ENCODE results near the gene PPP1R2. TPM values are rescaled to one million over a fixed set of nuclear protein-coding genes. Genes with fewer than 3 reads are reported as not detected.

PPP1R2 gene
- total RNA-seq, 1 experiment from 2014 or later, result 46.1 TPM

GRCh38 chr3:195570344-195570743 lies 27.2 kb upstream of the PPP1R2 start:
- Histone ChIP-seq H3K79me2 (ENCODE audit: insufficient read depth, low read length) (no peaks in the 10 kb centered on the region), H3K4me2 (ENCODE audit: low read length) (no peak overlapping the region), H3K4me1 (ENCODE audit: control insufficient read depth in 1 of 2, insufficient read depth in 2 of 2, low read length in 2 of 2) (no peaks in the 10 kb centered on the region), H3K9ac (ENCODE audit: low read length) (no peak overlapping the region), H3K36me3 (ENCODE audit: control insufficient read depth in 1 of 2, insufficient read depth in 2 of 2, low read length in 2 of 2) (no peaks in the 10 kb centered on the region), H3K9me3 (ENCODE audit: control insufficient read depth in 1 of 2, insufficient read depth in 1 of 2, low read depth in 1 of 2, low read length in 2 of 2) (no peaks in the 10 kb centered on the region), H3K9me2 (ENCODE audit: insufficient read depth) (no peaks in the 10 kb centered on the region), H3K4me3 (replicated peaks in 1 of 2; ENCODE audit: low read depth in 1 of 2, low read length in 2 of 2) (no peak overlapping the region), H3K27me3 (ENCODE audit: insufficient read depth, low read length) (no peaks in the 10 kb centered on the region), H3K27ac (ENCODE audit: low read depth, low read length) (no peak overlapping the region), H4K20me1 (ENCODE audit: insufficient read depth) (no peaks in the 10 kb centered on the region), H2AFZ (ENCODE audit: low read depth, low read length, poor library complexity, severe bottlenecking) (no peak overlapping the region)
- ATAC-seq (no peak), DNase-seq (ENCODE audit: low read depth, low spot score) (no peak)
- no peak for TF ChIP-seq ZFX (IDR thresholded peaks at IDR 0.05)
- intact Hi-C loops (cut with micrococcal nuclease), result no loop called here
- ChIA-PET RAD21 (ENCODE audit: low non-redundant PET in 1 of 2, low total read pairs in 2 of 2, uncharacterized antibody in 2 of 2, unreplicated experiment in 2 of 2) (no interaction called here), POLR2A (no interaction called here), CTCF (no interaction called here)
- BruUV-seq (replicated peaks), result no TSS peak

- ATAC-seq (no peak), DNase-seq (ENCODE audit: low read depth, low spot score) (no peak)
- H3K4me2 ChIP-seq (ENCODE audit: low read length), result no peak overlapping the region
- BruUV-seq (replicated peaks), result no TSS peak
- H3K79me2 ChIP-seq (ENCODE audit: insufficient read depth, low read length), result no peaks in the 10 kb centered on the region
- no peaks in the 10 kb centered on the region for H3K36me3 ChIP-seq (ENCODE audit: control insufficient read depth in 1 of 2, insufficient read depth in 2 of 2, low read length in 2 of 2)
- TF ChIP-seq EZH2 (IDR thresholded peaks at IDR 0.05), result no peak
- TF ChIP-seq FOSL1 (IDR thresholded peaks at IDR 0.05; ENCODE audit: low read depth), result no peak
- no peak for TF ChIP-seq CBX3 (IDR thresholded peaks at IDR 0.05; ENCODE audit: low read depth)
- no peak for TF ChIP-seq JUND (IDR thresholded peaks at IDR 0.05)
- no peak for TF ChIP-seq SP1 (IDR thresholded peaks at IDR 0.05; ENCODE audit: low read depth)
- no peak for TF ChIP-seq RAD21 (IDR thresholded peaks at IDR 0.05; ENCODE audit: low read depth)
- no peak for TF ChIP-seq POLR2AphosphoS5 (IDR thresholded peaks at IDR 0.05; ENCODE audit: low read depth, low read length)
- ChIA-PET POLR2A (no interaction called here), RAD21 (ENCODE audit: low non-redundant PET in 1 of 2, low total read pairs in 2 of 2, uncharacterized antibody in 2 of 2, unreplicated experiment in 2 of 2) (no interaction called here), CTCF (interaction anchor here (1.5 kb wide), 1 partner anchor 10 kb away, joined by 4 read pairs; no protein-coding TSS in a partner anchor)
- H3K4me1 ChIP-seq (ENCODE audit: control insufficient read depth in 1 of 2, insufficient read depth in 2 of 2, low read length in 2 of 2), result no peaks in the 10 kb centered on the region
- no peak overlapping the region for H3K4me3 ChIP-seq (replicated peaks in 1 of 2; ENCODE audit: low read depth in 1 of 2, low read length in 2 of 2)
- no peak overlapping the region for H3K27ac ChIP-seq (ENCODE audit: low read depth, low read length)
- H3K27me3 ChIP-seq (ENCODE audit: insufficient read depth, low read length), result no peaks in the 10 kb centered on the region
- intact Hi-C loops (cut with micrococcal nuclease), result no loop called here
- no peaks in the 10 kb centered on the region for H4K20me1 ChIP-seq (ENCODE audit: insufficient read depth)
- H3K9me2 ChIP-seq (ENCODE audit: insufficient read depth), result no peaks in the 10 kb centered on the region
- H2AFZ ChIP-seq (ENCODE audit: low read depth, low read length, poor library complexity, severe bottlenecking), result no peak overlapping the region
- H3K9me3 ChIP-seq (ENCODE audit: control insufficient read depth in 1 of 2, insufficient read depth in 1 of 2, low read depth in 1 of 2, low read length in 2 of 2), result no peaks in the 10 kb centered on the region
- H3K9ac ChIP-seq (ENCODE audit: low read length), result no peak overlapping the region
These were observed 25.5 kb upstream of the PPP1R2 start for GRCh38 chr3:195568630-195569029.

Measured in HCT116 (cell line).